Motor neuron (in vitro differentiated cells): ENCODE data around the gene PPIA. TPM values are rescaled to one million over a fixed set of nuclear protein-coding genes. Genes with fewer than 3 reads are reported as not detected.

Source experiments
- ATAC-seq, 8 experiments: fragments of 200-7000 bp; cut with Tn5 transposase; replicated peaks in 6 of 8; 2 replicates each; pipeline ENCODE4 v1.8.0; 2021; ENCODE audit warnings: mild to moderate bottlenecking in 8 of 8, moderate library complexity in 8 of 8
- H3K27ac ChIP-seq, 2 donors: fragments of 250-450 bp; sonication (Bioruptor Pico); 2 replicates each; pipeline ENCODE4 v1.9.0; 2021; ENCODE audit warnings: antibody characterized with exemption in 2 of 2, mild to moderate bottlenecking in 2 of 2, moderate library complexity in 1 of 2
- H3K4me1 ChIP-seq, 2 donors: fragments of 250-450 bp; sonication (Bioruptor Pico); replicated peaks in 1 of 2; 2 replicates each; pipeline ENCODE4 v1.6.1; 2021; ENCODE audit warnings: antibody characterized with exemption in 2 of 2, mild to moderate bottlenecking in 2 of 2, moderate library complexity in 1 of 2
- H3K4me3 ChIP-seq, 5 donors: fragments of 250-450 bp; sonication (Bioruptor Pico); 2 replicates each; pipeline ENCODE4 v1.9.0; 2021; ENCODE audit warnings: antibody characterized with exemption in 5 of 5, mild to moderate bottlenecking in 5 of 5, moderate library complexity in 4 of 5
- WGBS, 10 experiments: fragments of 450-650 bp; shearing (Covaris generic); methylation state at CpG; one replicate each; pipeline ENCODE4 v1.0.0; 2022; 5-methylcytosine and 5-hydroxymethylcytosine counted together
- in situ Hi-C, 9 experiments: fragments of 400-800 bp; cut with MboI; loops; one replicate each; pipeline ENCODE4 v1.15.0; 2021; ENCODE audit warnings: low sequenced_read_pairs in 9 of 9, low pct_unique_long_range_greater_than_20kb in 2 of 9; ENCODE audit not compliant: unreplicated experiment in 9 of 9
- total RNA-seq, 8 experiments: library from RNA; unstranded; fragments of 300-600 nt; gene quantifications; 2 replicates each; pipeline versions ENCODE4 v1.2.3 to v1.2.4, GENCODE V29; 2022

Gene PPIA
- total RNA-seq, 8 experiments from 2014 or later: 998 to 3,221 (median 1,696) TPM

DNA sequence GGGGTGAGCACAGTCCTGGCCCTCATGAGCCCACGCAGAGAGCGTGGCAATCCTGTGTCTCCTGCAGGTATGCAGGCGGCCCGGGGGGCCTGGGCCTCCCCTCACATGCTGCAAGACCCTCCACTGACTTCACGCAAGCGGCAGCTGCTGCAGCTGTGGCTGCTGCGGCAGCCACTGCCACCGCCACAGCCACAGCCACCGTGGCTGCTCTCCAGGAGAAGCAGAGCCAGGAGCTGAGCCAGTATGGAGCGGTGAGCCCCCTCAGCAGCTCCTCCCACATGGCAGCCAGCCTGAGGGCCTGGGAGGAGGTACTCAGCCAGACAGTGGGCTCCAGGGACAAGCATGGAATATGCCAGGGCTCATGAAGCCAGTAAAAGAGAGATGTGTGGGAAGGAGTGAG, 39.2 kb upstream of the PPIA start:
- Histone ChIP-seq H3K4me3 (no peak overlapping the region), H3K27ac (no peak overlapping the region), H3K4me1 (no peaks in the 10 kb centered on the region)
- ATAC-seq: peak in 1 of 8 experiments; percentile 29
- in situ Hi-C loops: loop anchor here in 1 of 9 experiments (25.0 kb wide), 1 partner anchor 170 kb away; the partner anchor contains the start of gene TMED4
- 67 to 97% (median 94%) methylated on average over 3 to 6 of the region's 10 CpGs; no CpG with 5 or more reads in 7 of the 10 experiments for WGBS, 10 experiments

DNA sequence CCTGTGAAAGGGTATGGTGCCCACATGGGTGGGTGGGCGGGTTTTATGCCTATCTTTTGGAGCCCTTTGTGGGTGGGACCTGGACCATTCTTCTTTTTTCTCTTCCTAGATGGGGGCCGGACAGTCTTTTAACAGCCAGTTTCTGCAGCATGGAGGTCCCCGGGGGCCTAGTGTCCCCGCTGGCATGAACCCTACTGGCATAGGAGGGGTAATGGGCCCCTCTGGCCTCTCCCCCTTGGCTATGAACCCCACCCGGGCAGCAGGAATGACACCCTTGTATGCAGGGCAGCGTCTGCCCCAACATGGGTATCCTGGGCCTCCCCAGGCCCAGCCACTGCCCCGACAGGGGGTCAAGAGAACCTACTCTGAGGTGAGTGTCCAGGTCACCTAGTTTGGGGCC, 38.7 kb upstream of the PPIA start:
- ATAC-seq: no peak
- in situ Hi-C loops: loop anchor here in 1 of 9 experiments (25.0 kb wide), 1 partner anchor 170 kb away; the partner anchor contains the start of gene TMED4
- H3K27ac ChIP-seq: no peak overlapping the region
- H3K4me1 ChIP-seq: no peaks in the 10 kb centered on the region
- 80% methylated on average over 1 of the region's 7 CpGs; no CpG with 5 or more reads in 9 of the 10 experiments for WGBS, 10 experiments
- H3K4me3 ChIP-seq: no peak overlapping the region

GRCh38 chr7:44759246-44759645, 37.2 kb upstream of the PPIA start:
- in situ Hi-C loops: loop anchor here in 1 of 9 experiments (25.0 kb wide), 1 partner anchor 172 kb away; the partner anchor contains the start of gene TMED4
- H3K4me3 ChIP-seq: no peak overlapping the region
- WGBS, 10 experiments: 50 to 80% methylated on average over 1 to 2 of the region's 9 CpGs; no CpG with 5 or more reads in 8 of the 10 experiments
- no peaks in the 10 kb centered on the region for H3K4me1 ChIP-seq
- ATAC-seq: no peak
- H3K27ac ChIP-seq: no peak overlapping the region

- H3K4me1 ChIP-seq: no peaks in the 10 kb centered on the region
- H3K4me3 ChIP-seq: no peak overlapping the region
- ATAC-seq: no peak
- 80 to 100% methylated on average over 1 of the region's 18 CpGs; no CpG with 5 or more reads in 8 of the 10 experiments for WGBS, 10 experiments
- in situ Hi-C loops: loop anchor here in 1 of 9 experiments (25.0 kb wide), 1 partner anchor 173 kb away; the partner anchor contains the start of gene TMED4
- no peak overlapping the region for H3K27ac ChIP-seq
Observed at GRCh38 chr7:44760034-44760580, 36.4 kb upstream of the PPIA start.

GRCh38 chr7:44761207-44762161, 35.0 kb upstream of the PPIA start:
- Histone ChIP-seq H3K4me3 (no peak overlapping the region), H3K27ac (no peak overlapping the region), H3K4me1 (no peaks in the 10 kb centered on the region)
- peak in 3 of 8 experiments; percentile 83 to 85 (median 84) for ATAC-seq
- in situ Hi-C loops: loop anchor here in 1 of 9 experiments (25.0 kb wide), 1 partner anchor 174 kb away; the partner anchor contains the start of gene TMED4
- 20 to 100% (median 93%) methylated on average over 1 to 5 of the region's 48 CpGs; no CpG with 5 or more reads in 5 of the 10 experiments for WGBS, 10 experiments

DNA sequence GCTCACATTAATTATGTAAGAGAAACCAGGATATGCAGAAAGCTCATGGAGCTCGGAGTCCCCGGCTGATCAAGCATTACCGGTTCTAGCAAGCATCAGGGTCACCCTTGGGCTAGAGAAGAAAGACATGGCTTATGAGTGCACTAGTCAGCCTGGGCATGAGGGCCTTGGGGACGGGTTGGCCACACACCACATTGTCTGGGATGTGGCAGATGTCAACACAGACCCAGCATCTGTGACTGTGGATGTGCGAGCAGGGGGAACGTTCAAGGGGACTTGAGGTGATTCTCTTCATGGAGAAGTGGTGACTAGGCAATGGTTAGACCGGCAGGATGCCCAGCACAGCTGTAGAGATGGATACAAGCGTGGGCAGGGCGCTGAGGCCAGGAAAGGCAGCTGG, 34.2 kb upstream of the PPIA start:
- in situ Hi-C loops: loop anchor here in 1 of 9 experiments (25.0 kb wide), 1 partner anchor 175 kb away; the partner anchor contains the start of gene TMED4
- 12 to 100% (median 80%) methylated on average over 1 to 5 of the region's 9 CpGs; no CpG with 5 or more reads in 1 of the 10 experiments for WGBS, 10 experiments
- Histone ChIP-seq H3K4me3 (no peak overlapping the region), H3K27ac (no peak overlapping the region), H3K4me1 (no peaks in the 10 kb centered on the region)
- peak in 3 of 8 experiments; percentile 30 to 66 (median 48) for ATAC-seq

- no peaks in the 10 kb centered on the region for H3K4me1 ChIP-seq
- no peak for ATAC-seq
- H3K27ac ChIP-seq: no peak overlapping the region
- 90 to 100% (median 93%) methylated on average over 2 to 8 of the region's 20 CpGs; no CpG with 5 or more reads in 5 of the 10 experiments for WGBS, 10 experiments
- in situ Hi-C loops: loop anchor here in 1 of 9 experiments (25.0 kb wide), 1 partner anchor 176 kb away; the partner anchor contains the start of gene TMED4
- H3K4me3 ChIP-seq: no peak overlapping the region
Observed at GRCh38 chr7:44762726-44763522, 33.6 kb upstream of the PPIA start.

- no peak for ATAC-seq
- in situ Hi-C loops: loop anchor here in 1 of 9 experiments (25.0 kb wide), 1 partner anchor 177 kb away; the partner anchor contains the start of gene TMED4
- Histone ChIP-seq H3K4me1 (no peaks in the 10 kb centered on the region), H3K4me3 (no peak overlapping the region), H3K27ac (no peak overlapping the region)
- WGBS, 10 experiments: 83 to 100% (median 98%) methylated on average over 1 to 4 of the region's 6 CpGs; no CpG with 5 or more reads in 4 of the 10 experiments
Observed at GRCh38 chr7:44764081-44764480, 32.4 kb upstream of the PPIA start.

DNA sequence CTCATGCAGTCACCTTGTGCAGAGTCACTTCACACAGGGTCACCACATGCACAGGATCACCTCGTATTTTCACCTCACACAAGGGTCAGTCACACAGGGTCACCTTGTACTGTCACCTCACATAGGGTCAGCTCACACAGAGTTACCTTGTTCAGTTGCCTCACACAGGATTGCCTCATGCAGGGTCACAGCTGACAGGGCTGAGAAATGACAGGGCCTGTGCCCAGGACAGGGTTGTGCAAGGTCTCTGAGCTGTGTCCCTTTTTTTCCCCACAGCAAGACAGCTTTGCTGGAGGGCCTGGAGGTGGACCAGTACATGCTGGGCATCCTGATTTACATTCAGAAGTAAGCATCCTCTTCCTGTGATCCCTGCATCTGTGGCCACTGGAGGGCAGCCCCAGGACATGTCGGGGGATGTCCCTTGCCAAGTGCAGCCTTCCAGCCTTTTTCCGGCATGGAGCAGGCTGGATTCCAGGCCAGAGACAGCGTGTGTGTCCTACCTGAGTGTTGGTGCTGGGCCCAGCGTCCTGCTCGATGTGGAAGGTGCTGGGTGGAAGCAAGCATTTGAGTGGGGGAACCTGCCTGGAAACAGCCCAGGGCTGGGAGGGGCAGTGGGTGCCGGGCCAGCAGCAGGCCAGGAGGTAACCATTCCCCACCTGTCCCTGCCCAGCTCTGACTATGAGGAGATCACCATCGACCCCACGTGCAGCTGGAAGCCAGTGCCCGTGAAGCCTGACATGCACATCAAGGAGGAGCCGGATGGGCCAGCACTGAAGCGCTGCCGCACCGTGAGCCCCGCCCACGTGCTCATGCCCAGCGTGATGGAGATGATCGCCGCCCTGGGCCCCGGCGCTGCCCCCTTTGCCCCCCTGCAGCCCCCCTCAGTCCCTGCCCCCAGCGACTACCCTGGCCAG, 31.6 kb upstream of the PPIA start:
- 60 to 100% (median 67%) methylated on average over 1 of the region's 22 CpGs; no CpG with 5 or more reads in 7 of the 10 experiments for WGBS, 10 experiments
- in situ Hi-C loops: loop anchor here in 1 of 9 experiments (25.0 kb wide), 1 partner anchor 178 kb away; the partner anchor contains the start of gene TMED4
- no peak overlapping the region for H3K4me3 ChIP-seq

GRCh38 chr7:44765579-44766415, 30.7 kb upstream of the PPIA start:
- in situ Hi-C loops: loop anchor here in 1 of 9 experiments (25.0 kb wide), 1 partner anchor 178 kb away; the partner anchor contains the start of gene TMED4
- ATAC-seq: no peak
- Histone ChIP-seq H3K4me1 (no peaks in the 10 kb centered on the region), H3K27ac (no peak overlapping the region), H3K4me3 (no peak overlapping the region)
- WGBS, 10 experiments: 67 to 100% (median 94%) methylated on average over 1 to 6 of the region's 17 CpGs; no CpG with 5 or more reads in 4 of the 10 experiments

More for the DNA sequence above, 31.6 kb upstream of the PPIA start:
- no peak overlapping the region for H3K27ac ChIP-seq
- H3K4me1 ChIP-seq: no peaks in the 10 kb centered on the region
- peak in 1 of 8 experiments; percentile 12 for ATAC-seq
